Right lobe of liver (tissue), 6 donors: Measurements from ENCODE around the gene RPL28. TPM values are rescaled to one million over a fixed set of nuclear protein-coding genes. Genes with fewer than 3 reads are reported as not detected.

Source experiments
- ATAC-seq, 4 donors: fragments of 200-7000 bp; cut with Tn5 transposase; one replicate each; pipeline ENCODE4 v1.9.1; 2020; ENCODE audit warnings: mild to moderate bottlenecking in 4 of 4, moderate library complexity in 4 of 4
- DNase-seq, 3 donors: peaks; one replicate each; pipeline ENCODE4 v3.0.0-alpha.2; 2020
- H3K27ac ChIP-seq, 3 donors: fragments of 200-600 bp; one replicate each; pipeline ENCODE4 v1.8.0; 2022
- H3K27me3 ChIP-seq, 2 donors: fragments of 200-600 bp; one replicate each; pipeline ENCODE4 v1.8.0; 2022
- H3K36me3 ChIP-seq, 4 donors: fragments of 200-600 bp; sonication (generic) in 1 of 4; one replicate each; pipeline versions ENCODE4 v1.5.1 to v1.8.0; 2017 to 2022; ENCODE audit warnings: control low read depth in 1 of 4
- H3K4me1 ChIP-seq, 4 donors: fragments of 200-600 bp; sonication (generic) in 1 of 4; one replicate each; pipeline versions ENCODE4 v1.5.1 to v1.8.0; 2017 to 2022; ENCODE audit warnings: control low read depth in 1 of 4
- H3K4me3 ChIP-seq, 3 donors: fragments of 200-600 bp; one replicate each; pipeline ENCODE4 v1.8.0; 2022
- H3K9me3 ChIP-seq, 4 donors: fragments of 200-600 bp; sonication (generic) in 1 of 4; one replicate each; pipeline versions ENCODE4 v1.5.1 to v1.8.0; 2017 to 2022; ENCODE audit warnings: control low read depth in 1 of 4
- POLR2A ChIP-seq: fragments of 450-650 bp; IDR thresholded peaks from one replicate; pipeline ENCODE4 v1.6.1; 2017; ENCODE audit warnings: antibody characterized with exemption, mild to moderate bottlenecking
- WGBS: methylation state at CpG from one replicate; pipeline ENCODE4 v1.1.6; 2018; ENCODE audit warnings: low coverage, low lambda C conversion rate; ENCODE audit not compliant: insufficient coverage; ENCODE audit errors: missing lambda C conversion rate; 5-methylcytosine and 5-hydroxymethylcytosine counted together
- intact Hi-C, 2 donors: fragments of 100-400 bp; cut with DNase I; formaldehyde crosslinking; loops; one replicate each; pipeline versions ENCODE4 v1.11.2 to v1.14.1; 2022
- total RNA-seq, 6 experiments: library from RNA; depleted of rRNA in 2 of 6; stranded (reverse); fragments of >200 nt in 2 of 6; fragmentation: NEBNext Ultra II Directional in 3 of 6; extraction: Animal tissue kit (Norgen Biotek cat#: 25700) in 3 of 6; gene quantifications; one replicate each; pipeline versions ENCODE4 v1.1.0 to v1.2.4, GENCODE V29; 2016 to 2023
- TF ChIP-seq, protein P1 (sequence below), 4 donors: fragments of 200-600 bp in 3 of 4; fragments of 450-650 bp in 1 of 4; IDR thresholded peaks; one replicate each; pipeline versions ENCODE4 v1.5.1 to v1.8.0; 2016 to 2022; ENCODE audit warnings: antibody characterized with exemption in 4 of 4, mild to moderate bottlenecking in 2 of 4
- donor health status: DM: no; HTN: yes; CAD: no.
- donor health status: DM: no; HTN: no; CAD: no.
- donor health status: DM: no; HTN: no; CAD: no.
- donor health status: DM: no; HTN: yes; CAD: no.
- donor health status: DM: no; HTN: yes; CAD: no.

Gene RPL28
- total RNA-seq, 6 experiments from 2014 or later, result 305 to 530 (median 455) TPM

DNA sequence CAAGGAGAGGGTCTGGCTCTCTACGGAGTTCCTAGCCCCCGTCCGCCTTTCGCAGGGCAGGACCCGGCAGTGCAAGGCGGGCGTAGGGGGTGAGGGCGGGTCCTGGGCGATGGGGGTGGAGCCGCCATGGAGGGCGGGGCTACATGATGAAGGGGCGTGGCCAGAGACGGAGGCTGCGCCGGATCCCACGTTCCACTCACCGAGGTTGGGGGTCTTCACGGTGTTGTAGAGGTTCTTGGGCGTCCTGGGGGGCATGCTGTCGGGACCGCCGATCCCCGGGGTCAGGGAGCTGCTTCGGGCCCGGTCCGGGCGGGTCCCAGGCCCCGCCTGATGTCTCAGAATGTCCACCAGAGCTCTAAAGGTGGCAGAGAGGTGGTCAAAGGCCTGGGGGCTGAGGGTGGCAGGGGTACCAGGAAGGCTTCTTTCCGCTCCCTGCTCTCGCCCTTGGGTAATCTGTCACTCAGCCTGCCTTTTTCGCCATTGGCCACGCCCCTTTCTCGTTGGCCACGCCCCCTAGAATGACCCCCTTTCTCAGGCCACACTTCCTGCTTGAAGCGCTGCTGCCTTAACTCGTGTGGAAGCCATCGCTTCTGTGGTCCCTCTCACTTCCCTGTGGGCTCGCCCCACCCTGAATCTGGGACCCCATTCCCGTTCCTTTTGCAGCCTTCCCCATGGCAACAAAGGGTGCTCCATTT, 54.8 kb downstream of the RPL28 start:
- H3K9me3 ChIP-seq, result no peaks in the 10 kb centered on the region
- DNase-seq, result peak in 1 of 3 donors; percentile 40
- no peaks in the 10 kb centered on the region for H3K36me3 ChIP-seq
- H3K27ac ChIP-seq, result no peak overlapping the region
- no peaks in the 10 kb centered on the region for H3K4me1 ChIP-seq
- peaks cover 0 to 10% of the 10 kb centered on the region in 2 donors for H3K27me3 ChIP-seq
- TF ChIP-seq, protein P1, sequence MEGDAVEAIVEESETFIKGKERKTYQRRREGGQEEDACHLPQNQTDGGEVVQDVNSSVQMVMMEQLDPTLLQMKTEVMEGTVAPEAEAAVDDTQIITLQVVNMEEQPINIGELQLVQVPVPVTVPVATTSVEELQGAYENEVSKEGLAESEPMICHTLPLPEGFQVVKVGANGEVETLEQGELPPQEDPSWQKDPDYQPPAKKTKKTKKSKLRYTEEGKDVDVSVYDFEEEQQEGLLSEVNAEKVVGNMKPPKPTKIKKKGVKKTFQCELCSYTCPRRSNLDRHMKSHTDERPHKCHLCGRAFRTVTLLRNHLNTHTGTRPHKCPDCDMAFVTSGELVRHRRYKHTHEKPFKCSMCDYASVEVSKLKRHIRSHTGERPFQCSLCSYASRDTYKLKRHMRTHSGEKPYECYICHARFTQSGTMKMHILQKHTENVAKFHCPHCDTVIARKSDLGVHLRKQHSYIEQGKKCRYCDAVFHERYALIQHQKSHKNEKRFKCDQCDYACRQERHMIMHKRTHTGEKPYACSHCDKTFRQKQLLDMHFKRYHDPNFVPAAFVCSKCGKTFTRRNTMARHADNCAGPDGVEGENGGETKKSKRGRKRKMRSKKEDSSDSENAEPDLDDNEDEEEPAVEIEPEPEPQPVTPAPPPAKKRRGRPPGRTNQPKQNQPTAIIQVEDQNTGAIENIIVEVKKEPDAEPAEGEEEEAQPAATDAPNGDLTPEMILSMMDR (IDR thresholded peaks at IDR 0.05), result no peak
- no peak for TF ChIP-seq POLR2A
- WGBS, result 8% methylated on average over 25 of the region's 39 CpGs
- H3K4me3 ChIP-seq, result no peak overlapping the region
- intact Hi-C loops, result no loop called here
- ATAC-seq, result no peak

DNA sequence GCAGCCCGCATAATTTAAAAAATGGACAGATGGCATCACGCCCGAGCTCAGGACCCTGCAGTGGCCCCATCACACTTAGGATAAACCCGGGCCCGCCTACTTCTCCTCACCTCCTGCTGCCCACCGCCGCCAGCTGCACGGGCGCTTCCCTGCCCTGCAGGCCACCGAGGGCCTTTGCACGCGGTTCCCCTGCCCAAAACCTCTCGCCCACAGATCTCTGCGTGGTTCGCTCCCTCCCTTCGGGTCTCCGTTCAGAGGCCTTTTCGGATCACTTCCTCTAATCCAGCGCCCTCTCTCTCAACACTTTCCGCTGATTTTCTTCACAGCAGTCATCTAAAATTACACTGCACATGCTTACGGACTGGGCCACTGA, 55.6 kb downstream of the RPL28 start:
- no peaks in the 10 kb centered on the region for H3K9me3 ChIP-seq
- no peak overlapping the region for H3K27ac ChIP-seq
- WGBS, result 5% methylated on average over 19 of the region's 21 CpGs
- ATAC-seq (no peak), DNase-seq (no peak)
- no peaks in the 10 kb centered on the region for H3K36me3 ChIP-seq
- peaks cover 0 to 10% of the 10 kb centered on the region in 2 donors for H3K27me3 ChIP-seq
- TF ChIP-seq POLR2A, result no peak
- TF ChIP-seq, protein P1 (IDR thresholded peaks at IDR 0.05), result no peak
- no peaks in the 10 kb centered on the region for H3K4me1 ChIP-seq
- H3K4me3 ChIP-seq, result no peak overlapping the region
- intact Hi-C loops, result no loop called here

DNA sequence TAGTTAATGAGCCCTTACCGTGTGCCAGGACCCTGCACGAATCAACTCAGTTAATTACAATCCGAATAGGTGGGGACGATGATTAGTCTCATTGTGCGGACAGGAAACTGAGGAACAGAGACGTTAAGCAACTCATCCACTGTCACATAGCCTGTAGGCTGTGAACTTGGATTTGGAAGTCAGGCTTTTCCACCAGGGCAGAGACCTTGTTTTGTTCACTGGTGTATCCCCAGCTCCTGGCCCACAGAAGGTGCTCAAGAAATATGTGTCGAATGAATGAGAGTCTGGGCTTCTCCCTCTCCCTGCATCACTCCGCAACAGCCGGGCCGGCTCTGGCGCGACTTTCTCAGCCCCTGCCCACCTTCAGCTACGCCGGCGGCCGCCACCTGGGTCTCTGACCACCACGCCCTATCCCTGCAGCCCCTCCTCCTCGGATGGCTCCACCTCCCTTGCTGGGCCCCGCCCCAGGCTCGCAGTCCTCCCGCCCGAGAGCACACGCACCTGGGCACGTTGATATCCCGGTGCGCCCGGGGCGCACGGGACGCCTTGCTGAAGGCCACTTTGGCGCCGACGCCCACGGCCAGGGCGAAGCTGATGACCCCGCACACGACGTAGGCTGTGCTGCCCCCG, 56.1 kb downstream of the RPL28 start:
- Histone ChIP-seq H3K9me3 (no peaks in the 10 kb centered on the region), H3K4me1 (no peaks in the 10 kb centered on the region), H3K27me3 (peaks cover 0 to 10% of the 10 kb centered on the region in 2 donors), H3K4me3 (no peak overlapping the region), H3K27ac (no peak overlapping the region), H3K36me3 (no peaks in the 10 kb centered on the region)
- WGBS, result 6% methylated on average over 13 of the region's 39 CpGs
- ATAC-seq (peak in 1 of 4 donors; percentile 33), DNase-seq (peak in 1 of 3 donors; percentile 36)
- intact Hi-C loops, result no loop called here
- TF ChIP-seq, protein P1 (IDR thresholded peaks at IDR 0.05), result no peak
- no peak for TF ChIP-seq POLR2A

DNA sequence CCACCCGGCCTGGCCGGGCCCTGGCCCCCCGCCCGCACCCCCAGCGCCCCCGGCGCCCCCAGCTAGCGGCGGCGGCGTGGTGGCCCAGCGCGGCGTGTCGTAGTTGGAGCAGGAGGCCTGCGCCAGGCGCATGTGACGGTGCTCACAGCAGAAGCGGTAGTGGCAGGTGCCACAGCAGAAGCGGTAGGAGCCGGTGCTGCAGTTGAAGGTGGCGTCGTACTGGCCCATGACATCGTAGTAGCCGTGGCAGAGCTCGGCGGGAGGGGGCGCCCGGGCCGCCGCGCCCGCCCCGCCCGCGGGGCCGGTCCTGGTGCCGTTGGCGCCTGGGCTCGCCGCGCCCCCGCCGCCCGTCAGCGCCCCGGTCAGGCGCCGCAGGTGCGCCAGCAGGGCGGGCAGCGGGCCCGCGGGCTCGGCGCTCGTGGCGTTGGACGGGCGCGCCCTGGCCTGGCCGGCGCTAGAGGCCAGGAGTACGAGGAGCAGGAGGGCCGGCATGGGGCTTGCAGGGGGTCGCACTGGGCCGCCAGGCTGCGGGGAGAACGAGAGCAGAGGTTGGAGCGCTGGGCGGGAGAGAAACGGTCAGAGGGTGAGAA, 56.7 kb downstream of the RPL28 start:
- 1% methylated on average over 16 of the region's 72 CpGs for WGBS
- peaks cover 0 to 10% of the 10 kb centered on the region in 2 donors for H3K27me3 ChIP-seq
- H3K4me3 ChIP-seq, result no peak overlapping the region
- no peak overlapping the region for H3K27ac ChIP-seq
- ATAC-seq (no peak), DNase-seq (peak in 1 of 3 donors; percentile 33)
- H3K36me3 ChIP-seq, result no peaks in the 10 kb centered on the region
- no peaks in the 10 kb centered on the region for H3K4me1 ChIP-seq
- TF ChIP-seq, protein P1 (IDR thresholded peaks at IDR 0.05), result no peak
- TF ChIP-seq POLR2A, result no peak
- H3K9me3 ChIP-seq, result no peaks in the 10 kb centered on the region
- intact Hi-C loops, result no loop called here
